ENCODE results near the gene MYO18B.

- TF ChIP-seq, protein P1, sequence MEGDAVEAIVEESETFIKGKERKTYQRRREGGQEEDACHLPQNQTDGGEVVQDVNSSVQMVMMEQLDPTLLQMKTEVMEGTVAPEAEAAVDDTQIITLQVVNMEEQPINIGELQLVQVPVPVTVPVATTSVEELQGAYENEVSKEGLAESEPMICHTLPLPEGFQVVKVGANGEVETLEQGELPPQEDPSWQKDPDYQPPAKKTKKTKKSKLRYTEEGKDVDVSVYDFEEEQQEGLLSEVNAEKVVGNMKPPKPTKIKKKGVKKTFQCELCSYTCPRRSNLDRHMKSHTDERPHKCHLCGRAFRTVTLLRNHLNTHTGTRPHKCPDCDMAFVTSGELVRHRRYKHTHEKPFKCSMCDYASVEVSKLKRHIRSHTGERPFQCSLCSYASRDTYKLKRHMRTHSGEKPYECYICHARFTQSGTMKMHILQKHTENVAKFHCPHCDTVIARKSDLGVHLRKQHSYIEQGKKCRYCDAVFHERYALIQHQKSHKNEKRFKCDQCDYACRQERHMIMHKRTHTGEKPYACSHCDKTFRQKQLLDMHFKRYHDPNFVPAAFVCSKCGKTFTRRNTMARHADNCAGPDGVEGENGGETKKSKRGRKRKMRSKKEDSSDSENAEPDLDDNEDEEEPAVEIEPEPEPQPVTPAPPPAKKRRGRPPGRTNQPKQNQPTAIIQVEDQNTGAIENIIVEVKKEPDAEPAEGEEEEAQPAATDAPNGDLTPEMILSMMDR (IDR thresholded peaks at IDR 0.05), result no peak
- TF ChIP-seq POLR2A (IDR thresholded peaks at IDR 0.05), result no peak
- TF ChIP-seq POLR2AphosphoS5 (IDR thresholded peaks at IDR 0.05; ENCODE audit: insufficient read depth in 1 of 2, low read depth in 1 of 2), result no peak
These were observed 161.3 kb downstream of the MYO18B start for GRCh38 chr22:25903294-25903693.

All from vagina (tissue), 2 donors.